LNCaP clone FGC (cell line): ENCODE measurements around the gene SCN4B.
A peak's percentile ranks its signal among the peaks of the same experiment; 100 is the strongest.

Experiments
- DNase-seq: peaks from one replicate; pipeline ENCODE4 v3.0.0-alpha.2; 2011; ENCODE audit warnings: low read depth
- H3K4me3 ChIP-seq: 2 replicates; pipeline ENCODE4 v1.5.1; 2011; ENCODE audit warnings: mild to moderate bottlenecking, low read depth, low read length, control low read depth
- TF ChIP-seq, protein P1 (sequence below): IDR thresholded peaks from 2 replicates; pipeline ENCODE4 v1.5.1; 2012; ENCODE audit warnings: mild to moderate bottlenecking; ENCODE audit not compliant: control insufficient read depth, insufficient read depth; ENCODE audit errors: extremely low read depth

Gene SCN4B, protein sequence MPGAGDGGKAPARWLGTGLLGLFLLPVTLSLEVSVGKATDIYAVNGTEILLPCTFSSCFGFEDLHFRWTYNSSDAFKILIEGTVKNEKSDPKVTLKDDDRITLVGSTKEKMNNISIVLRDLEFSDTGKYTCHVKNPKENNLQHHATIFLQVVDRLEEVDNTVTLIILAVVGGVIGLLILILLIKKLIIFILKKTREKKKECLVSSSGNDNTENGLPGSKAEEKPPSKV

DNA sequence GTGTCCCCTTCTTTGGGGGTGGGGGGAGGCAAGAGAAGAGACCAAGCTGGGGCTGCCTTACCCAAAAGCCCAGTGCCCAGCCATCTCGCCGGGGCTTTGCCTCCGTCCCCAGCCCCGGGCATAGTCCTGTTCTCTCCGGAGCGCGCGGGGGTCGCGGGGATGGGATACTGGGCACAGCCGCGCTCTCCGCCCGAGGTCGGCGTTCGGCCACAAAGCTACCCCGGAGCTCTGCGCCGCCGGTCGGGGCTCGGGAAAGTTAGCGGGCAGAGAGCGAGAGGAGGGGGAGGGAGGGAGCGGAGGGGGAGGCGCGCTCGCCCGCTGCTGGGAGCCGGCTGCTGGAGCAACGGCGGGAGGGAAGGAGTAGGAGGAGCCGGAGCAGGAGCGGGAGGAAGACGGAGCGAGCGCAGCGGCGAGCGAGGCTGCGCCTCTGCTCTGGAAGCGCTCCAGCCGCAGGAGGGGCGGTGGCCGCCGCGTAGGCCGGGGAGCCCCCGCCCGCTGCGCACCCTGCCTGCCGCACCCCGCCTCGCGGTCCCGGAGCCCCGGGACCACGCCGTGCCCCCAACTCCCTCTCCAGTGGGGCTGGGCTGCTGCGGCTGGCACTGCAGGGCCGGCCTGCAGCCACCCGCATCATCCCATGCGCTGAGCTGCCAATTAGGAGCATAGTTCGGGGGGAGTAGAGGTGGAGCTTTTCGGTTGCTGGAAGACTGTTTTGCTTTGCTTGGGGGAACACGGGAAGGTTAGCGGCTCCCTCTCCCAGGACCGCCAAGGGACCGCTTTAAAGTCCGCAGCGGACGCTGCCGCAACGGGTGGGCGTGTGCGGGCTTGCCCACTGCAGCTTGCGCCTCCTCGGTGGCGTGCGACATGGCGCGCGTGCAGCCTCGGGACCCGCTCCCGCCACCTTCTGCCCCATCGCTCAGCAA, at the start of gene SCN4B:
Gene SCN4B (minus strand): TSS at position 272 of the 920 bp plus-strand sequence. CDS start 150 bp downstream, at position 122.
- TF ChIP-seq, protein P1, sequence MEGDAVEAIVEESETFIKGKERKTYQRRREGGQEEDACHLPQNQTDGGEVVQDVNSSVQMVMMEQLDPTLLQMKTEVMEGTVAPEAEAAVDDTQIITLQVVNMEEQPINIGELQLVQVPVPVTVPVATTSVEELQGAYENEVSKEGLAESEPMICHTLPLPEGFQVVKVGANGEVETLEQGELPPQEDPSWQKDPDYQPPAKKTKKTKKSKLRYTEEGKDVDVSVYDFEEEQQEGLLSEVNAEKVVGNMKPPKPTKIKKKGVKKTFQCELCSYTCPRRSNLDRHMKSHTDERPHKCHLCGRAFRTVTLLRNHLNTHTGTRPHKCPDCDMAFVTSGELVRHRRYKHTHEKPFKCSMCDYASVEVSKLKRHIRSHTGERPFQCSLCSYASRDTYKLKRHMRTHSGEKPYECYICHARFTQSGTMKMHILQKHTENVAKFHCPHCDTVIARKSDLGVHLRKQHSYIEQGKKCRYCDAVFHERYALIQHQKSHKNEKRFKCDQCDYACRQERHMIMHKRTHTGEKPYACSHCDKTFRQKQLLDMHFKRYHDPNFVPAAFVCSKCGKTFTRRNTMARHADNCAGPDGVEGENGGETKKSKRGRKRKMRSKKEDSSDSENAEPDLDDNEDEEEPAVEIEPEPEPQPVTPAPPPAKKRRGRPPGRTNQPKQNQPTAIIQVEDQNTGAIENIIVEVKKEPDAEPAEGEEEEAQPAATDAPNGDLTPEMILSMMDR = no peak
- peak within 1 kb of the TSS; percentile 12; the same call in 1 of the 2 replicates for H3K4me3 ChIP-seq
- no peak for DNase-seq

DNA sequence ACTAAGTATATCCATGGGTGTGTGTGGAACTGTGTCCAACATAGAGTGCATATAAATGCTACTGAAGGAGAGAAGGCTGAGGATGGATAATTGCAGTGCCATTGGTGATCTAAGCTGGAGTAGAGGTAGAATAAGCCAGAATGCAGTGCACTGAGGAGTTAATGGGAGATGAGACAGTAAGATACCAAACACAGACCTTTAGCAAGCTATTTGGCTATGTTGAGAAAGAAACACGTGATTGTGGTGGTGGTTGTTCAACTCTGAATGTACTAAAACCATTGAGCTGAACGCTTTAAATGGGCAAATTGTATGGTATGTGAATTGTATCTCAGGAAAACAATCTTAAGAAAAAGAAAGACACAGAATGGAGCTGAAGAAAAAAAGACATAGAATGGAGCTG, 49.3 kb upstream of the SCN4B start:
- no peak overlapping the region for H3K4me3 ChIP-seq
- TF ChIP-seq, protein P1 = no peak
- no peak for DNase-seq

DNA sequence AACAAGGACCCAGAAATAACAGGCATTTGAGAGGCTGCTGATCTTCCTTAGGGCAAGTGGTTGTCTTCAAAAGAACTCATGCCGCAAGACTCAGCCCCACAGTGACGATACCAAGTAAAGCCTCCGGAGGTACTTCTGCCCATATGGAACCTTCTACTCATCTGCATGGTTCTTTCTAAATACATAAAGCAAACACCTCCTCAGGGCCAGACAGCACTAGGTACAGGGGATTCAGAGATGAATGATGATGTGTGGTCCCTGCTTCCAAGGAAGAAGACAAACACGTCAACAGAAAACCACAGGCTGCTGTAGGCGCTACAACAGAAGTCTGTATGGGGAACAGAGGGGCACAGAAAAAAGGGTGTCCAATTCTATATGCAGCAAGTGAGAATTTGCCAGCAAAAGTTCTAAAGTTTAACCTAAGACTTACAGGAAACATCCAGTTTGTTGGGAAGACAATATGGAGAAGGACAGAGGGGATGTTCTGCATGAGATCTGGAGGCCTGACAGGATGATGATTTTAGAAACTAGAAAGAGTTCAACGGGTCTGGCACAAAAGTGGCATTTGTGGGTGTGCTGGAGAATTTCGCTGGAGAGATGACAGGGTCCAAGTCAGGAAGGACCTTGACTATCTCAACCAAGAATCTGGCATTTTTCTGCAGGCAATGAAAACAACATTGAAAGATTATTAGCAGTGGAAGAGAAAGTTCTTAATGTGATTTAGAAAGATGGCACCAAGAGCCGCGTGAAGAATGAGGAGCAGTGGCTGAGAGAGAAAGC, 48.5 kb upstream of the SCN4B start:
- no peak for DNase-seq
- no peak overlapping the region for H3K4me3 ChIP-seq
- TF ChIP-seq, protein P1 = no peak

DNA sequence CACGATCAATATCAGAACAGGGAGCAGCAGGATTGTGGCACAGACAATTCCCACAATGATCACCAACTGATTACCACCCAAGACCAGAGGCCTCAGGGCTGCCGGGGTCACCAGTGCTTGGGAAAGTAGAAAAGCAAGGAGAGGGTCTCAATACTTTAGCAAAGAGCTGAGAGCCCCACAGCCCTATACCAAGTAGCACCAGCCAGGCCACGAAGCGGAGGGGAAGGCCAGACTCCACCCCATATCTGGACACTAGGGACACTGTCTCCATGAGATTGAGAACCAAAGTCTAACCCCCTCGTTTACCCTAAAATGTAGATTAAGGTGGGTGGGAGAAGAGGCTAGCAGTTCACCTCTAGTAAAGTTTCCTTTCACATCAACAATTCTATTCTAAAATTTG, 47.9 kb upstream of the SCN4B start:
- no peak overlapping the region for H3K4me3 ChIP-seq
- TF ChIP-seq, protein P1 = no peak
- DNase-seq = no peak

DNA sequence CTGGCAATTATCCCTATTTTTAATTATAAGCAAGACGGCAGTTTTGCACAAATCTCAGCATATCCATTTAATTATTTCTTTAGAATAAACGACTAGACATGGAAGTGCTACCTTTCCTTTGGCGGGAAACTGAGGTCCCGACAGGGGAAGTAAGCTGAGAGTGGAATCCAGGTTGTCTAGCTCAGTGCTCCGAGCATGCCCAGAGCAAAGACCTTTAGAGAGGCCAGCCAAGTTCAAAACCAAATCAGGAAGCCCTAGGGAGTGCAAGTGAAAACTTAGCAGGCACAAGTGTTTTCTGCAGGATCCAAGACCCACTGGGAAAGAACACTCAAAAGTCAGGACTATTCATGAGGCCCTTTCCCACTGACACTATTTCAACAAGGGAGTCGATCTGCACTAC, 46.5 kb upstream of the SCN4B start:
- no peak for DNase-seq
- no peak overlapping the region for H3K4me3 ChIP-seq
- TF ChIP-seq, protein P1 = no peak

DNA sequence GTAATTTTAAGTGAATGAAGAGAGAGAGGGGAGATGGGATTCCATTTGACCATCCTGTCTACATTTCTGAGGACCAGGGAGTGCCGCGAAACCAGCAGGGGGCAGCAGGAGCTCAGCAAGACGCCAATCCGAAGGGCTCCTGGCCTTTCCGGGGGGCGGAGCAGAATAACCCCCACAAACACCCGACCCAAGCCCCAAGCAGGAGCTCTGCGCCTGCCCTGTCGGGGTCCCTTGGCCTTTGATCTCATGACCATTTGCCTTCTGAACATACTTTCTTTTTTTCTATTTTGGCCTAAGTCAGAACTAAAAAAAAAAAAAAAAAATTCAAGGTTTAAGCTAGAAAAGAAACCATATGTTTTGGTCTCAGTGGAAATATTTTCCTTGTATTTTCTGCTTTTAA, 45.7 kb upstream of the SCN4B start:
- TF ChIP-seq, protein P1 = peak; percentile 92
- DNase-seq = no peak
- no peak overlapping the region for H3K4me3 ChIP-seq
